Smooth muscle cell (in vitro differentiated cells): Measurements from ENCODE around the gene RNF26. TPM values are rescaled to one million over a fixed set of nuclear protein-coding genes. Genes with fewer than 3 reads are reported as not detected.
"Not testable (repeated sequence)": the region's sequence is repeated elsewhere in the genome, so short reads cannot be mapped to it uniquely, and the experiment has no call there.

Source experiments
- DNase-seq: peaks from one replicate; lab custom pipeline; 2025; ENCODE audit not compliant: unreplicated experiment; lab: John Stamatoyannopoulos, UW
- H2AFZ ChIP-seq: fragments of 200-600 bp; sonication (generic); 2 replicates; pipeline ENCODE4 v1.6.0; 2016; ENCODE audit warnings: antibody characterized with exemption, low read depth, mild to moderate bottlenecking
- H3F3A ChIP-seq: fragments of 200-600 bp; sonication (generic); 2 replicates; pipeline ENCODE4 v1.6.0; 2017; ENCODE audit warnings: antibody characterized with exemption, low read depth
- H3K27ac ChIP-seq: fragments of 200-600 bp; sonication (generic); 2 replicates; pipeline ENCODE4 v1.5.1; 2016; ENCODE audit warnings: low read depth, mild to moderate bottlenecking
- H3K27me3 ChIP-seq: fragments of 200-600 bp; sonication (generic); 2 replicates; pipeline ENCODE4 v1.6.1; 2016; ENCODE audit warnings: low read depth, mild to moderate bottlenecking
- H3K36me3 ChIP-seq: fragments of 200-600 bp; sonication (generic); 2 replicates; pipeline ENCODE4 v1.5.1; 2016; ENCODE audit warnings: low read depth
- H3K4me1 ChIP-seq: fragments of 200-600 bp; sonication (generic); 2 replicates; pipeline ENCODE4 v1.5.1; 2016; ENCODE audit warnings: low read depth
- H3K4me2 ChIP-seq: fragments of 200-600 bp; sonication (generic); 2 replicates; pipeline ENCODE4 v1.6.0; 2016; ENCODE audit warnings: mild to moderate bottlenecking
- H3K4me3 ChIP-seq: fragments of 200-600 bp; sonication (generic); 2 replicates; pipeline ENCODE4 v1.5.1; 2016; ENCODE audit warnings: mild to moderate bottlenecking
- H3K79me2 ChIP-seq: fragments of 200-600 bp; sonication (generic); 2 replicates; pipeline ENCODE4 v1.6.0; 2016; ENCODE audit warnings: low read depth, mild to moderate bottlenecking
- H3K9ac ChIP-seq: fragments of 200-600 bp; sonication (generic); 2 replicates; pipeline ENCODE4 v1.6.0; 2016; ENCODE audit warnings: low read depth
- H3K9me3 ChIP-seq: fragments of 200-600 bp; sonication (generic); replicated peaks from 2 replicates; pipeline ENCODE4 v1.5.1; 2016; ENCODE audit warnings: low read depth
- H4K20me1 ChIP-seq: fragments of 200-600 bp; sonication (generic); 2 replicates; pipeline ENCODE4 v1.6.0; 2016; ENCODE audit warnings: low read depth
- CTCF ChIP-seq: fragments of 200-600 bp; sonication (generic); IDR thresholded peaks from 2 replicates; pipeline ENCODE4 v1.5.1; 2017; ENCODE audit warnings: borderline replicate concordance, mild to moderate bottlenecking, antibody characterized with exemption; ENCODE audit not compliant: insufficient read depth, poor library complexity, severe bottlenecking
- WGBS: methylation state at CpG from one replicate; pipeline ENCODE4 v1.1.7; 2016; ENCODE audit warnings: low lambda C conversion rate; 5-methylcytosine and 5-hydroxymethylcytosine counted together
- microRNA-seq: library from miRNA; unstranded; fragments of <30 nt; microRNA quantifications from one replicate; pipeline ENCODE4, GENCODE V29; 2016; ENCODE audit warnings: borderline number of aligned reads
- polyA plus RNA-seq: library from polyadenylated mRNA; unstranded; fragments of >200 nt; fragmentation: Nextera tagmentation; extraction: Ambion mirVana; gene quantifications from 2 replicates; pipeline ENCODE4 v1.2.1, GENCODE V29; 2016
- small RNA-seq: library from RNA; depleted of rRNA; stranded (forward); fragments of <200 nt; gene quantifications from one replicate; pipeline ENCODE3, GENCODE V24; 2014
- total RNA-seq: library from RNA; depleted of rRNA; stranded (reverse); fragments of >200 nt; gene quantifications from 2 replicates; pipeline ENCODE4 v1.2.3, GENCODE V29; 2014

The RNF26 gene
- total and polyA plus RNA-seq, 2 experiments from 2014 or later: 14.6 to 63.1 TPM

- Histone ChIP-seq H4K20me1 (no peaks in the 10 kb centered on the region), H2AFZ (peak overlapping the region; percentile 15), H3K9ac (peak overlapping the region; percentile 83), H3K36me3 (no peaks in the 10 kb centered on the region), H3K79me2 (no peaks in the 10 kb centered on the region), H3K4me3 (peak overlapping the region; percentile 60), H3K4me2 (peak overlapping the region; percentile 93), H3K27ac (peak overlapping the region; percentile 3), H3K9me3 (no peaks in the 10 kb centered on the region), H3F3A (no peaks in the 10 kb centered on the region), H3K4me1 (peaks cover 29% of the 10 kb centered on the region), H3K27me3 (peaks cover 7% of the 10 kb centered on the region)
- 18% methylated on average over 9 of the region's 9 CpGs for WGBS
- no peak for DNase-seq
- TF ChIP-seq CTCF: no peak
These were observed 47.8 kb downstream of the RNF26 start for GRCh38 chr11:119382101-119382500.

GRCh38 chr11:119382513-119382912 lies 48.2 kb downstream of the RNF26 start:
- not testable (repeated sequence) for DNase-seq, H3F3A ChIP-seq, H3K4me3 ChIP-seq, H3K27me3 ChIP-seq, H3K27ac ChIP-seq, H4K20me1 ChIP-seq, H3K9me3 ChIP-seq, H3K36me3 ChIP-seq, H3K79me2 ChIP-seq
- peak overlapping the region; percentile 83 for H3K9ac ChIP-seq
- H3K4me1 ChIP-seq: peaks cover 29% of the 10 kb centered on the region
- peak overlapping the region; percentile 93 for H3K4me2 ChIP-seq
- WGBS: 92% methylated on average over 14 of the region's 14 CpGs
- peak overlapping the region; percentile 15 for H2AFZ ChIP-seq

GRCh38 chr11:119384332-119384731 lies 50.0 kb downstream of the RNF26 start:
- Histone ChIP-seq H3K4me3 (no peak overlapping the region), H3K27me3 (peaks cover 7% of the 10 kb centered on the region), H3K79me2 (no peaks in the 10 kb centered on the region), H3K9me3 (no peaks in the 10 kb centered on the region), H3F3A (no peaks in the 10 kb centered on the region), H2AFZ (no peak overlapping the region), H4K20me1 (no peaks in the 10 kb centered on the region), H3K4me2 (no peak overlapping the region), H3K4me1 (peaks cover 14% of the 10 kb centered on the region), H3K27ac (no peak overlapping the region), H3K36me3 (no peaks in the 10 kb centered on the region), H3K9ac (no peak overlapping the region)
- no peak for DNase-seq
- WGBS: 85% methylated on average over 2 of the region's 2 CpGs
- no peak for TF ChIP-seq CTCF

Small RNAs within 50 kb of the gene (microRNA-seq; reads per million reads assigned to microRNA genes)
- not detected for gene MIR6756

Small RNAs within 50 kb of the gene (small RNA-seq; reads per million reads assigned to genes)
- gene RF01225: not detected
- gene RNU6-262P: not detected

Other genes with a start within 250 kb of the RNF26 start
- 13.9 and 33.7 TPM in 2 replicates for gene HMBS, start 249.6 kb upstream of the RNF26 start, total RNA-seq
- 39.9 and 43.4 TPM in 2 replicates for gene HMBS, start 249.6 kb upstream of the RNF26 start, polyA plus RNA-seq
- 26.2 and 40.5 TPM in 2 replicates for gene DPAGT1, start 232.7 kb upstream of the RNF26 start, total RNA-seq
- 68.1 and 73.7 TPM in 2 replicates for gene DPAGT1, start 232.7 kb upstream of the RNF26 start, polyA plus RNA-seq
- gene C2CD2L, start 227.2 kb upstream of the RNF26 start, total RNA-seq: 4.8 and 10.6 TPM in 2 replicates
- gene C2CD2L, start 227.2 kb upstream of the RNF26 start, polyA plus RNA-seq: 7.2 and 9.2 TPM in 2 replicates
- gene HINFP, start 212.9 kb upstream of the RNF26 start, total RNA-seq: 17.3 and 18.6 TPM in 2 replicates
- gene HINFP, start 212.9 kb upstream of the RNF26 start, polyA plus RNA-seq: 11.2 and 15.6 TPM in 2 replicates
- 0.76 and 0.85 TPM in 2 replicates for gene ABCG4, start 185.5 kb upstream of the RNF26 start, total RNA-seq
- 2.0 and 2.1 TPM in 2 replicates for gene ABCG4, start 185.5 kb upstream of the RNF26 start, polyA plus RNA-seq
- 10.6 and 13.0 TPM in 2 replicates for gene NLRX1, start 165.8 kb upstream of the RNF26 start, total RNA-seq
- gene NLRX1, start 165.8 kb upstream of the RNF26 start, polyA plus RNA-seq: 16.8 and 18.7 TPM in 2 replicates
- gene NHERF4, start 149.1 kb upstream of the RNF26 start, total RNA-seq: not detected in 2 replicates
- gene NHERF4, start 149.1 kb upstream of the RNF26 start, polyA plus RNA-seq: 0.34 and 0.39 TPM in 2 replicates
- 17.6 and 18.9 TPM in 2 replicates for gene CBL, start 128.2 kb upstream of the RNF26 start, total RNA-seq
- 5.0 and 5.7 TPM in 2 replicates for gene CBL, start 128.2 kb upstream of the RNF26 start, polyA plus RNA-seq
- 138 and 160 TPM in 2 replicates for gene MCAM, start 17.4 kb upstream of the RNF26 start, total RNA-seq
- gene MCAM, start 17.4 kb upstream of the RNF26 start, polyA plus RNA-seq: 30.7 and 32.1 TPM in 2 replicates
- gene C1QTNF5, start 6.4 kb downstream of the RNF26 start, total RNA-seq: 1.4 and 7.0 TPM in 2 replicates
- gene C1QTNF5, start 6.4 kb downstream of the RNF26 start, polyA plus RNA-seq: 5.2 and 7.2 TPM in 2 replicates
- gene MFRP, start 12.2 kb downstream of the RNF26 start, total RNA-seq: not detected in 2 replicates
- not detected in 2 replicates for gene MFRP, start 12.2 kb downstream of the RNF26 start, polyA plus RNA-seq
- 1.4 and 1.8 TPM in 2 replicates for gene USP2, start 47.2 kb downstream of the RNF26 start, total RNA-seq
- gene USP2, start 47.2 kb downstream of the RNF26 start, polyA plus RNA-seq: 0.25 and 2.5 TPM in 2 replicates
- gene THY1, start 88.6 kb downstream of the RNF26 start, total RNA-seq: 266 and 297 TPM in 2 replicates
- 411 and 614 TPM in 2 replicates for gene THY1, start 88.6 kb downstream of the RNF26 start, polyA plus RNA-seq